Measurements from ENCODE around the gene DYNC1LI2.

The DYNC1LI2 gene

GRCh38 chr16:66695935-66696668 is 55.3 kb downstream of the DYNC1LI2 start:
- peak overlapping the region; percentile 39 for H3K4me3 ChIP-seq (ENCODE audit: low read depth, low read length)
- DNase-seq (ENCODE audit: low read depth): peak; percentile 44
- no peak for TF ChIP-seq CTCF (IDR thresholded peaks at IDR 0.05; ENCODE audit: insufficient read depth, low read depth, low read length, missing control alignments)

GRCh38 chr16:66695471-66695934 is 55.9 kb downstream of the DYNC1LI2 start:
- DNase-seq (ENCODE audit: low read depth): no peak
- no peak for TF ChIP-seq CTCF (IDR thresholded peaks at IDR 0.05; ENCODE audit: insufficient read depth, low read depth, low read length, missing control alignments)
- no peak overlapping the region for H3K4me3 ChIP-seq (ENCODE audit: low read depth, low read length)

DNA sequence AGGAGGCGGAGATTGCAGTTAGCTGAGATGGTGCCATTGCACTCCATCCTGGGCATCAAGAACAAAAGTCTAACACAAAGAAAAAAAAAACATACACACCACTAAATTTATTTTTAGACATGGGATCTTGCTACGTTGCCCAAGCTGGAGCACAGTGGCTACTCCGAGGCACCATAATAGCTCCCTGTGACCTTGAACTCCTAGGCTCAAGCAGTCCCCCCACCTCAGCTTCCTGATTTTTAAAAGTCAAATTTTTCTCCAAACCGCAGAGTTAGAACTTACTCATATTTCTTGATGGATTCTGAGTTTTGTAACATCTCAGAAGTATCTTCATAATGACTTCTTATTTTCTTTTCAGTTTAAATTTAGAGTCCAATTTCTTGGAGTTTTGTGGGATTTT is 58.3 kb downstream of the DYNC1LI2 start:
- no peak for TF ChIP-seq CTCF (IDR thresholded peaks at IDR 0.05; ENCODE audit: insufficient read depth, low read depth, low read length, missing control alignments)
- DNase-seq (ENCODE audit: low read depth): no peak
- H3K4me3 ChIP-seq (ENCODE audit: low read depth, low read length): no peak overlapping the region

- H3K4me3 ChIP-seq (ENCODE audit: low read depth, low read length): no peak overlapping the region
These were observed 59.1 kb downstream of the DYNC1LI2 start for GRCh38 chr16:66692341-66692740.

DNA sequence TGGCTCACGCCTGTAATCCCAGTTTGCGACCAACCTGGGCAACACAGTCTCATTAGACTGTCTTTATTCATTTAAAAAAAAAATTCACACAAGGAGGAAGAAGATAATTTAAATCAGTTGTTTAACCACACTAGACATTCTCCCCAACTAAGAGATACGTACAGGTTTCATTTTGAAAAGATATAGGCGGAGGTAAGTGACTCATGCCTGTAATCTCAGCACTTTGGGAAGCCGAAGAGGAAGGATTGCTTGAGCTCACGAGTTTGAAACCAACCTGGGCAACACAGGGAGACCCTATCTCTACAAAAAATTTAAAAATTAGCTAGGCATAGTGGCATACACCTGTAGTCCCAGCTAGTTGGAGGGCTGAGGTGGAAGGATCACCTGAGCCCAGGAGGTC is 60.2 kb downstream of the DYNC1LI2 start:
- no peak overlapping the region for H3K4me3 ChIP-seq (ENCODE audit: low read depth, low read length)
- no peak for TF ChIP-seq CTCF (IDR thresholded peaks at IDR 0.05; ENCODE audit: insufficient read depth, low read depth, low read length, missing control alignments)
- DNase-seq (ENCODE audit: low read depth): no peak

More at GRCh38 chr16:66692341-66692740, 59.1 kb downstream of the DYNC1LI2 start:
- TF ChIP-seq CTCF (IDR thresholded peaks at IDR 0.05; ENCODE audit: insufficient read depth, low read depth, low read length, missing control alignments): no peak
- DNase-seq (ENCODE audit: low read depth): no peak

DNA sequence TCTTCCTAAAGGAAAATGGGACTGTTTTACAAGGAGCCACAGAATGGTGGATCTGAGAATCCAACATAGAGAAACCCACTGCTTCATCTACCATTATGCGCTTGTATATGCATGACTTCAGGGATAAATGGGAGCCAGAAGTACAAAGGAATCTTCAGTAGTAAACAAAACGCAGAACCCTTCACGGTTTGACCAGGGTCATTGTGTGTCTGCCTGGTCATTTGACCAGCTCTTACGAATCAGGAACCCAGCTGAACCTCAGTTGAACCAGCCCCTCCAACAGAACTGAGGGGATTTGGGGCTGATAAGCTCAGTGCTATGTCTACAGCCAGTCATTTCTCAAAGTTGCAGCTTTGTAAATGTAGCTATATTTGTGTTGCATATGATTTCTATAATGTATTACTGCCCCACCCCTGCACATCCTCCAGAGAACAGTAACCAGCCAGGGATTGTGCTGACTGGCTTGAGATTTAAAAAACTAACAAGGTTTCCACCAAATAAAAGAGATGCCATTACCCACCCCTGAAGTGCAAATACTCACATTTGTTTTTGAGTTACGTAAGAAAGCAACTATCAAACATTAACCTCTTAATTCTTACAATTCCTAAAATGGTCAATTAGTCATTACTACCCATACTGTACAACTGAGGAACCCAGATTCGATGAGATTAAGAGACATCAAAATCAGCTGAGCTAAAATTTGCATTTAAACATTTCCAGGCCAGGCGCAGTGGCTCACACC is 61.1 kb downstream of the DYNC1LI2 start:
- DNase-seq (ENCODE audit: low read depth): no peak
- no peak for TF ChIP-seq CTCF (IDR thresholded peaks at IDR 0.05; ENCODE audit: insufficient read depth, low read depth, low read length, missing control alignments)
- no peak overlapping the region for H3K4me3 ChIP-seq (ENCODE audit: low read depth, low read length)

All from GM12865 (cell line).